ENCODE results near the gene PERM1.

DNA sequence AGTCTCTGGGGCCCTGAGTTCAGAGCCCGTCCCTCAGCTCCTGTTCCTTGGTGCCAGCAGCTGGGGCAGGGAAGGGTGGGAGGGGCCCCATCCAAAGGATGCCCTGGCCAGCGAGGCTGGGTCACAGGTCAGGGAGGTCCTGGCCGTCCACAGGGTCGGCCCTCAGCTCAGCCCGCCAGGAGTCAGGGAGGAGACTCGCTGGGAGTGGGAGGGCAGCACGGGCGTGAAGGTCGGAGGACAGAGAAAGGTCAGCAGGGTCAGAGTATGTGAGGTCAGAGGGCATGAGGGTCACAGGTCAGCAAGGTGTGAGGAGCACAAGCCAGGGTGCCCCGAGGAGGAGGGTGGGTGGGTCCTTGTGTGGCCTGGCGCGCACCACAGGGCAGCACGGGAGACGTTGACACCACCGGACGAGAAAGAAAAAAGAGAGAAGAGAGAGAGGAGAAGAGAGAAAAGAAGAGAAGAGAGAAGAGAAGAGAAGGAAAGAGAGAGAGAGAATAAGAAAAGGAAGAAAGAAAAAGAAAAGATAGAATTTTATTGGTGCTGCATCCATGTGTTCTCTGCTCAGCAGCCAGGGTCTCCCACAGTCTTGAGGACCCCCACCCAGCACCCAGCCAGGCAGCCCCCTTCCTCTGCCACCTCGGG lies 7.1 kb downstream of the PERM1 start:
- TF ChIP-seq, protein P1, sequence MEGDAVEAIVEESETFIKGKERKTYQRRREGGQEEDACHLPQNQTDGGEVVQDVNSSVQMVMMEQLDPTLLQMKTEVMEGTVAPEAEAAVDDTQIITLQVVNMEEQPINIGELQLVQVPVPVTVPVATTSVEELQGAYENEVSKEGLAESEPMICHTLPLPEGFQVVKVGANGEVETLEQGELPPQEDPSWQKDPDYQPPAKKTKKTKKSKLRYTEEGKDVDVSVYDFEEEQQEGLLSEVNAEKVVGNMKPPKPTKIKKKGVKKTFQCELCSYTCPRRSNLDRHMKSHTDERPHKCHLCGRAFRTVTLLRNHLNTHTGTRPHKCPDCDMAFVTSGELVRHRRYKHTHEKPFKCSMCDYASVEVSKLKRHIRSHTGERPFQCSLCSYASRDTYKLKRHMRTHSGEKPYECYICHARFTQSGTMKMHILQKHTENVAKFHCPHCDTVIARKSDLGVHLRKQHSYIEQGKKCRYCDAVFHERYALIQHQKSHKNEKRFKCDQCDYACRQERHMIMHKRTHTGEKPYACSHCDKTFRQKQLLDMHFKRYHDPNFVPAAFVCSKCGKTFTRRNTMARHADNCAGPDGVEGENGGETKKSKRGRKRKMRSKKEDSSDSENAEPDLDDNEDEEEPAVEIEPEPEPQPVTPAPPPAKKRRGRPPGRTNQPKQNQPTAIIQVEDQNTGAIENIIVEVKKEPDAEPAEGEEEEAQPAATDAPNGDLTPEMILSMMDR (conservative IDR thresholded peaks at IDR 0.05; ENCODE audit: low read length), result no peak
- TF ChIP-seq EZH2phosphoT487 (IDR thresholded peaks at IDR 0.05; ENCODE audit: borderline replicate concordance), result no peak

Data from Loucy (cell line).